22Rv1 (cell line): ENCODE results near the gene UBE2F.
"Not testable (repeated sequence)": the region's sequence is repeated elsewhere in the genome, so short reads cannot be mapped to it uniquely, and the experiment has no call there.

Source experiments
- H3K27ac ChIP-seq: fragments of 450-650 bp; 2 replicates; pipeline ENCODE4 v1.5.1; 2017
- CTCF ChIP-seq: fragments of 450-650 bp; IDR thresholded peaks from 2 replicates; pipeline ENCODE4 v1.5.1; 2017; ENCODE audit warnings: mild to moderate bottlenecking
- ZFX ChIP-seq: fragments of 450-650 bp; IDR thresholded peaks from 2 replicates; pipeline ENCODE4 v1.6.1; 2017; ENCODE audit warnings: antibody characterized with exemption, borderline replicate concordance

Gene UBE2F

GRCh38 chr2:237946423-237946822 is 20.4 kb upstream of the UBE2F start:
- TF ChIP-seq ZFX (no peak), CTCF (no peak)
- no peak overlapping the region for H3K27ac ChIP-seq

GRCh38 chr2:237951354-237951753 is 15.5 kb upstream of the UBE2F start:
- H3K27ac ChIP-seq = not testable (repeated sequence)

DNA sequence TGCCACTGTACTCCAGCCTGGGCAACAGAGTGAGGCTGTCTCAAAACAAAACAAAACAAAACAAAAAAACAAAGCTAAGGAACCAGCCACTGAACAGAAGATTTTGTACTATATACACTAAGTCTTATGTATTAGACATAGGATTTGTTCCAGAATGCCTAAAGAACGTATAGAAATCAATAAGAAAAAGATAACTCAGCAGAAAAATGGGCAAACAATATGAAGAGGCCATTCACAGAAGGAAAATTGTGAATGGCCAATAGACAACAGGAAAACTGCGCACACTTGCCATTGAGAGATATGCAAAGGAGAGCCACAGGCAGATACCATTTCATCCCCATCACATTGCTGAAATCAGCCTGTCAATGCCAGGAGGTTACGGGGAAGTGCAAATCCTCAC is 14.9 kb upstream of the UBE2F start:
- TF ChIP-seq CTCF = no peak
- no peak for TF ChIP-seq ZFX
- H3K27ac ChIP-seq = no peak overlapping the region

DNA sequence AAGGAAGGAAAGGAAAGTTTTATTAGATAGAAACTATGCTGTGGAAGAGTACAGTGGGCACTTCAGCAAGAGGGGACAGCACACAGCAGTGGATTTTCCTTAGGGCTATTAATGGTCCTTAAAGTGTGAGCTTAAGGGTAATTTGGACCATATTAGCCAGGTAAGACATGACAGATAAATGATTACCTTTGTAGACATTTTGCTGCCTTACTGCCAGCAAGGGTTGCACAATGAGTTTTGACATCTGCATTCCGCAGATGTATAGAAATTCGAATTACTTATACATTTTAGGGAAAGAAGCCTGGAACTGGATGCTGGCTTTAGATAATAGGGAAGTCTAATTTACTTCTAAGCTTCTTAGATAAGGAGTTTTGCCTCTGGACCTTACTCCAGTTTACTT is 14.0 kb upstream of the UBE2F start:
- H3K27ac ChIP-seq = no peak overlapping the region
- TF ChIP-seq CTCF (no peak), ZFX (no peak)

DNA sequence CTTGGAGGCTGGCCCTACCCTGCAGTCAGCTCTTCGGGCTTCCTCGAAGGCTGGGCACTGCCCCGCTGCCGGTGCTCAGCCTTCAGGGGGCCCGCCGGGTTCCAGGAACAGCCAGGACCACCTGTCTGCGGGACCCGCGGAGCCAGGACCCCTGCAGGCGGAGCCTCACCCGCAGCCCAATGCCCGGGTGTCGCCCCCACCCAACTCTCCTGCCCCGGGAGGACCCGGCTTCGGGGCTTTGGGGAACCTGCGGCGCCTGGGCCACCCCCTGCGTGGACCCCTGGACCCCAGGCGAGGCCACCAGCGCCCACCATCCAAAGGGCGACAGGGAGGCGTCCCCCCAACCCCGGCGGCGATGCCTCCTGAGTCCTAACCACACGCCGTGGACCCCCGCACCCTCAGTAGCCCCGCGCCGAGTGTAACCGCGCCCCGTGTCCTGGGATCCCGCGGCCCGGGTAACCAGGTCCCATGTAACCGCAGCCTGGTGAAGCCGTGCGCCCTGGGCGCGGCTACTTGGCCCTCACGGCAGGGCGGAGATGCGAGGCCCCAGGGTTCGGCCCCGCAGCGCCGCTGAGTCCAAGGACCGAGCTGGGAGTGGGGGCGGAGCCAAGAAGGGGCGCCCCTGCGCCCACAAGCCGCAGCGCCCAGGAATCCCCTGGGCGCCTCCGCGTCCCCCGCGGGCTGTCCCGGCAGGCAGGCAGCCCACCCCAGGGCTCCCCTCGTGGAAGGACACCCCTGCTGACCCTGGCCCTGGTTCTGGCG is 11.0 kb upstream of the UBE2F start:
- TF ChIP-seq ZFX = no peak
- no peak for TF ChIP-seq CTCF
- no peak overlapping the region for H3K27ac ChIP-seq

- TF ChIP-seq CTCF = no peak
- TF ChIP-seq ZFX = no peak
- H3K27ac ChIP-seq = no peak overlapping the region
Measured at GRCh38 chr2:237956402-237956736, 10.4 kb upstream of the UBE2F start.

DNA sequence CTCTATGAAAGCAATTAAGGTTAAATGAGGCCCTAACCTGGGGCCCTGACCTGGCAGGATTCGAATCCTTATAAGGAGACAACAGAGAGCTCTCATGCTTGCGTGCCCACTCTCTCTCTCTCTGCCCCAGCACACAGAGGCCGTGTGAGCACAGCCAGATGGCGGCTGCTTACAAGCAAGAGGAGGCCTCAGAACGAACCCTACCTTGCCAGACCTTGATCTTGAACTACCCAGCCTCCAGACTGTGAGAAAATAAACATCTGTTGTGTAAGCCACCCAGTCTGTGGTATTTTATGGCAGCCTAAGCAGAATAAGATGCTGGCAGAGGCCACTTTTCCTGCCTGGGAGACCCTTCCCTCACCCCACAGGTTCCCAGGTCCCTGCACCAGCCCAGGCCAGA is 5.2 kb upstream of the UBE2F start:
- no peak overlapping the region for H3K27ac ChIP-seq
- TF ChIP-seq ZFX (no peak), CTCF (no peak)

- no peak overlapping the region for H3K27ac ChIP-seq
- TF ChIP-seq ZFX (no peak), CTCF (no peak)
Measured at GRCh38 chr2:237962432-237963084, 4.3 kb upstream of the UBE2F start.

DNA sequence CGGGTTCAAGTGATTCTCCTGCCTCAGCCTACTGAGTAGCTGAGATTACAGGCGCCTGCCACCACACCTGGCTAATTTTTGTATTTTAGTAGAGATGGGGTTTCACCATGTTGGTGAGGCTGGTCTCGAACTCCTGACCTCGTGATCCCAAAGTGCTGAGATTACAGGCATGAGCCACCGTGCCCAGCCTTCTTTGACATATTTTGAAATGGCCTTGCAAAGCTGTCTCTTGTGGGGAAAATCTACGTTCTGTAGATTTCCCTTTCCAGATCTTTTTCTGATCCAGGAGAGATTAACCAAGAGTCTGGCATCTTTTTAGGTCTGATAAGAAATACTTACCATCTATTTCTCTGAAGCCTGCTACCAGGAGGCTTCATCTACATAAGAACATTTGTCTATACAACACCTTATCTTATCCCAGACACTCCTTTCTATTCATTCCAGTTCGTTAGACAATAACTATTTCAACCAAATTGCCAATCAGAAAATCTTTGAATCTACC is 3.3 kb upstream of the UBE2F start:
- H3K27ac ChIP-seq = not testable (repeated sequence)
